GM18498 (cell line): ENCODE results near the gene CASP2.
A peak's percentile ranks its signal among the peaks of the same experiment; 100 is the strongest.

ENCODE experiments used
- ATAC-seq: cut with Tn5 transposase; IDR thresholded peaks from one replicate; pipeline ENCODE4 v1.9.1; 2021; ENCODE audit warnings: mild to moderate bottlenecking, moderate library complexity; ENCODE audit not compliant: unreplicated experiment

The CASP2 gene

GRCh38 chr7:143325240-143325639 is 37.1 kb downstream of the CASP2 start:
- no peak for ATAC-seq

- ATAC-seq = peak; percentile 50
Observed at GRCh38 chr7:143327903-143328302, 39.8 kb downstream of the CASP2 start.

- ATAC-seq = no peak
Observed at GRCh38 chr7:143329471-143330170, 41.5 kb downstream of the CASP2 start.

GRCh38 chr7:143331179-143331801 is 43.1 kb downstream of the CASP2 start:
- ATAC-seq = no peak

- no peak for ATAC-seq
Observed at GRCh38 chr7:143334244-143334643, 46.1 kb downstream of the CASP2 start.

- no peak for ATAC-seq
Observed at GRCh38 chr7:143337216-143337615, 49.1 kb downstream of the CASP2 start.

- no peak for ATAC-seq
Observed at GRCh38 chr7:143341842-143342241, 53.7 kb downstream of the CASP2 start.

- no peak for ATAC-seq
Observed at GRCh38 chr7:143343596-143343995, 55.4 kb downstream of the CASP2 start.

GRCh38 chr7:143345428-143345900 is 57.3 kb downstream of the CASP2 start:
- ATAC-seq = no peak

GRCh38 chr7:143346018-143346417 is 57.9 kb downstream of the CASP2 start:
- no peak for ATAC-seq

- no peak for ATAC-seq
Observed at GRCh38 chr7:143347950-143348349, 59.8 kb downstream of the CASP2 start.

GRCh38 chr7:143351060-143351459 is 62.9 kb downstream of the CASP2 start:
- ATAC-seq = no peak

GRCh38 chr7:143351574-143351973 is 63.4 kb downstream of the CASP2 start:
- ATAC-seq = no peak

- no peak for ATAC-seq
Observed at GRCh38 chr7:143352531-143353002, 64.4 kb downstream of the CASP2 start.

GRCh38 chr7:143354376-143354775 is 66.2 kb downstream of the CASP2 start:
- ATAC-seq = no peak

- no peak for ATAC-seq
Observed at GRCh38 chr7:143354965-143355364, 66.8 kb downstream of the CASP2 start.

GRCh38 chr7:143355450-143356385 is 67.6 kb downstream of the CASP2 start:
- no peak for ATAC-seq

GRCh38 chr7:143356414-143357050 is 68.4 kb downstream of the CASP2 start:
- ATAC-seq = no peak
